DND-41 (cell line): ENCODE results near the gene DLAT.

Experiments used
- ATAC-seq: fragments of 200-7000 bp; cut with Tn5 transposase; 3 replicates; pipeline ENCODE4 v1.9.1; 2021; ENCODE audit warnings: low read depth; ENCODE audit not compliant: insufficient read depth
- DNase-seq: peaks from one replicate; pipeline ENCODE4 v3.0.0-alpha.2; 2020
- H2AFZ ChIP-seq: 2 replicates; pipeline ENCODE4 v1.6.0; 2012; ENCODE audit warnings: low read depth, low read length
- H3K27ac ChIP-seq: 2 replicates; pipeline ENCODE4 v1.5.1; 2012; ENCODE audit warnings: low read length, inconsistent platforms
- H3K27me3 ChIP-seq: fragments of 200-600 bp; sonication (generic); 2 replicates; pipeline ENCODE4 v1.6.0; 2012; ENCODE audit warnings: low read length, mild to moderate bottlenecking, inconsistent platforms; ENCODE audit not compliant: insufficient read depth, poor library complexity
- H3K36me3 ChIP-seq: 2 replicates; pipeline ENCODE4 v1.5.1; 2012; ENCODE audit warnings: low read length, inconsistent platforms; ENCODE audit not compliant: insufficient read depth
- H3K4me1 ChIP-seq: 2 replicates; pipeline ENCODE4 v1.5.1; 2012; ENCODE audit warnings: mild to moderate bottlenecking, low read length; ENCODE audit not compliant: insufficient read depth
- H3K4me2 ChIP-seq: 2 replicates; pipeline ENCODE4 v1.6.0; 2012; ENCODE audit warnings: mild to moderate bottlenecking, moderate library complexity, low read length, inconsistent platforms; ENCODE audit not compliant: insufficient read depth
- H3K4me3 ChIP-seq, 2 experiments: fragments of 200-600 bp in 1 of 2; shearing (Covaris generic) in 1 of 2; 2 replicates each; pipeline ENCODE4 v1.5.1; 2012 to 2016; ENCODE audit warnings: inconsistent platforms in 2 of 2, low read length in 2 of 2, mild to moderate bottlenecking in 2 of 2, low read depth in 1 of 2, moderate library complexity in 1 of 2
- H3K79me2 ChIP-seq: 2 replicates; pipeline ENCODE4 v1.6.0; 2012; ENCODE audit warnings: low read length, inconsistent platforms; ENCODE audit not compliant: insufficient read depth
- H3K9ac ChIP-seq: 2 replicates; pipeline ENCODE4 v1.6.0; 2012; ENCODE audit warnings: low read depth, mild to moderate bottlenecking, inconsistent platforms, low read length, moderate library complexity
- H3K9me3 ChIP-seq: 2 replicates; pipeline ENCODE4 v1.5.1; 2012; ENCODE audit warnings: low read length, moderate library complexity, mild to moderate bottlenecking, inconsistent platforms; ENCODE audit not compliant: insufficient read depth, severe bottlenecking
- H4K20me1 ChIP-seq: 2 replicates; pipeline ENCODE4 v1.6.0; 2012; ENCODE audit warnings: low read length; ENCODE audit not compliant: insufficient read depth
- CTCF ChIP-seq: IDR thresholded peaks from 2 replicates; pipeline ENCODE4 v1.5.1; 2012; ENCODE audit warnings: borderline replicate concordance, low read length, moderate library complexity, mild to moderate bottlenecking; ENCODE audit not compliant: poor library complexity, severe bottlenecking; ENCODE audit errors: extremely low read depth
- EZH2 ChIP-seq: IDR thresholded peaks from 3 replicates; pipeline ENCODE4 v1.6.1; 2012; ENCODE audit warnings: borderline replicate concordance, low read depth, mild to moderate bottlenecking, moderate library complexity, low read length, inconsistent platforms; ENCODE audit not compliant: severe bottlenecking

Gene DLAT

GRCh38 chr11:112100462-112100861 lies 75.3 kb downstream of the DLAT start:
- H2AFZ ChIP-seq = no peak overlapping the region
- peaks cover 11% of the 10 kb centered on the region; the same call in 1 of the 2 replicates for H3K36me3 ChIP-seq
- H3K79me2 ChIP-seq = no peaks in the 10 kb centered on the region
- no peak for TF ChIP-seq EZH2
- TF ChIP-seq CTCF = no peak
- no peak overlapping the region for H3K4me2 ChIP-seq
- no peaks in the 10 kb centered on the region for H3K9me3 ChIP-seq
- no peak overlapping the region for H3K27ac ChIP-seq
- ATAC-seq (no peak), DNase-seq (no peak)
- H3K4me3 ChIP-seq = no peak overlapping the region
- no peak overlapping the region for H3K9ac ChIP-seq
- no peaks in the 10 kb centered on the region for H3K27me3 ChIP-seq
- no peaks in the 10 kb centered on the region for H3K4me1 ChIP-seq
- H4K20me1 ChIP-seq = no peaks in the 10 kb centered on the region

GRCh38 chr11:112103446-112103845 lies 78.2 kb downstream of the DLAT start:
- Histone ChIP-seq H3K36me3 (no peaks in the 10 kb centered on the region), H3K27me3 (no peaks in the 10 kb centered on the region), H3K9me3 (no peaks in the 10 kb centered on the region), H2AFZ (no peak overlapping the region), H3K4me2 (no peak overlapping the region), H3K4me3 (no peak overlapping the region), H3K9ac (no peak overlapping the region), H3K27ac (no peak overlapping the region), H3K4me1 (no peaks in the 10 kb centered on the region), H3K79me2 (no peaks in the 10 kb centered on the region), H4K20me1 (no peaks in the 10 kb centered on the region)
- DNase-seq (no peak), ATAC-seq (no peak)
- no peak for TF ChIP-seq CTCF
- no peak for TF ChIP-seq EZH2

GRCh38 chr11:112106070-112106469 lies 80.9 kb downstream of the DLAT start:
- Histone ChIP-seq H3K27ac (no peak overlapping the region), H2AFZ (no peak overlapping the region), H3K9me3 (no peaks in the 10 kb centered on the region), H4K20me1 (no peaks in the 10 kb centered on the region), H3K4me1 (no peaks in the 10 kb centered on the region), H3K9ac (no peak overlapping the region), H3K4me3 (no peak overlapping the region), H3K36me3 (no peaks in the 10 kb centered on the region), H3K79me2 (no peaks in the 10 kb centered on the region), H3K4me2 (no peak overlapping the region), H3K27me3 (no peaks in the 10 kb centered on the region)
- DNase-seq (no peak), ATAC-seq (no peak)
- TF ChIP-seq CTCF = no peak
- TF ChIP-seq EZH2 = no peak
